ENCODE measurements around the gene CGNL1.

The CGNL1 gene

GRCh38 chr15:57556040-57556439 is 179.7 kb downstream of the CGNL1 start:
- no peak for DNase-seq (ENCODE audit: low read depth in 2 of 2)
- H3K4me3 ChIP-seq (replicated peaks in 1 of 2; ENCODE audit: low read depth in 2 of 2, low read length in 2 of 2), result no peak overlapping the region
- no peak for TF ChIP-seq CTCF (IDR thresholded peaks at IDR 0.05; ENCODE audit: low read depth, low read length)

- no peak for TF ChIP-seq CTCF (IDR thresholded peaks at IDR 0.05; ENCODE audit: low read depth, low read length)
- no peak overlapping the region for H3K4me3 ChIP-seq (replicated peaks in 1 of 2; ENCODE audit: low read depth in 2 of 2, low read length in 2 of 2)
- no peak for DNase-seq (ENCODE audit: low read depth in 2 of 2)
Measured at GRCh38 chr15:57557267-57557666, 181.0 kb downstream of the CGNL1 start.

- TF ChIP-seq CTCF (IDR thresholded peaks at IDR 0.05; ENCODE audit: low read depth, low read length), result no peak
- DNase-seq (ENCODE audit: low read depth in 2 of 2), result no peak
Measured at GRCh38 chr15:57557810-57558209, 181.5 kb downstream of the CGNL1 start.

GRCh38 chr15:57559875-57560274 is 183.6 kb downstream of the CGNL1 start:
- peak; percentile 89 for TF ChIP-seq CTCF (IDR thresholded peaks at IDR 0.05; ENCODE audit: low read depth, low read length)
- H3K4me3 ChIP-seq (replicated peaks in 1 of 2; ENCODE audit: low read depth in 2 of 2, low read length in 2 of 2), result no peak overlapping the region
- DNase-seq (ENCODE audit: low read depth in 2 of 2), result peak; percentile 47 to 67

More at GRCh38 chr15:57557810-57558209, 181.5 kb downstream of the CGNL1 start:
- no peak overlapping the region for H3K4me3 ChIP-seq (replicated peaks in 1 of 2; ENCODE audit: low read depth in 2 of 2, low read length in 2 of 2)

- DNase-seq (ENCODE audit: low read depth in 2 of 2), result peak; percentile 86 to 94
- peak; percentile 94 for TF ChIP-seq CTCF (IDR thresholded peaks at IDR 0.05; ENCODE audit: low read depth, low read length)
- peak overlapping the region in 1 of 2 donors; percentile 6 for H3K4me3 ChIP-seq (replicated peaks in 1 of 2; ENCODE audit: low read depth in 2 of 2, low read length in 2 of 2)
Measured at GRCh38 chr15:57561041-57561711, 184.9 kb downstream of the CGNL1 start.

- peak in 1 of 2 donors; percentile 34 for DNase-seq (ENCODE audit: low read depth in 2 of 2)
- no peak for TF ChIP-seq CTCF (IDR thresholded peaks at IDR 0.05; ENCODE audit: low read depth, low read length)
- H3K4me3 ChIP-seq (replicated peaks in 1 of 2; ENCODE audit: low read depth in 2 of 2, low read length in 2 of 2), result no peak overlapping the region
Measured at GRCh38 chr15:57562196-57562769, 186.0 kb downstream of the CGNL1 start.

All from cardiac fibroblast (primary cell).